HepG2 (cell line): ENCODE measurements around the gene DNAI4. TPM values are rescaled to one million over a fixed set of nuclear protein-coding genes. Genes with fewer than 3 reads are reported as not detected.
A peak's percentile ranks its signal among the peaks of the same experiment; 100 is the strongest.

Source experiments
- CHD2 ChIP-seq: IDR thresholded peaks from 2 replicates; pipeline ENCODE4 v1.6.1; 2011; ENCODE audit warnings: low read depth, low read length, improper control_type of control experiment
- GPN1 ChIP-seq: sonication (generic); formaldehyde crosslinking; IDR thresholded peaks from 2 replicates; pipeline ENCODE4 v1.5.1; 2020; ENCODE audit warnings: missing genetic modification reagents, borderline replicate concordance
- HDAC1 ChIP-seq: sonication (generic); formaldehyde crosslinking; IDR thresholded peaks from 2 replicates; pipeline ENCODE4 v1.5.1; 2020; ENCODE audit warnings: mild to moderate bottlenecking, missing genetic modification reagents
- HHEX ChIP-seq: IDR thresholded peaks from 2 replicates; pipeline ENCODE4 v1.6.1; 2016; ENCODE audit warnings: control low read depth
- HNF4A ChIP-seq: sonication (generic); formaldehyde crosslinking; IDR thresholded peaks from 2 replicates; pipeline ENCODE4 v1.4.0; 2020; ENCODE audit warnings: missing genetic modification reagents
- HOXA7 ChIP-seq: sonication (generic); formaldehyde crosslinking; IDR thresholded peaks from 2 replicates; pipeline ENCODE4 v1.8.1; 2022; ENCODE audit warnings: mild to moderate bottlenecking, missing genetic modification reagents, moderate library complexity
- KAT7 ChIP-seq: IDR thresholded peaks from 2 replicates; pipeline ENCODE4 v1.6.1; 2018; ENCODE audit warnings: borderline replicate concordance, missing compliant biosample characterization
- KDM5A ChIP-seq: fragments of 200-600 bp; sonication (generic); IDR thresholded peaks from 2 replicates; pipeline ENCODE4 v1.7.0; 2018; ENCODE audit warnings: antibody characterized with exemption, mild to moderate bottlenecking, low read length, borderline replicate concordance
- KLF12 ChIP-seq: sonication (generic); formaldehyde crosslinking; IDR thresholded peaks from 2 replicates; pipeline ENCODE4 v1.4.0; 2020; ENCODE audit warnings: missing genetic modification reagents, borderline replicate concordance
- MXI1 ChIP-seq: IDR thresholded peaks from 3 replicates; pipeline ENCODE4 v1.6.1; 2012; ENCODE audit warnings: low read depth, low read length, inconsistent platforms, borderline replicate concordance
- NCOA1 ChIP-seq: sonication (generic); formaldehyde crosslinking; IDR thresholded peaks from 2 replicates; pipeline ENCODE4 v1.9.0; 2021; ENCODE audit warnings: missing genetic modification reagents
- NR2F6 ChIP-seq, 2 experiments: IDR thresholded peaks; 2 replicates each; pipeline ENCODE4 v1.6.1; 2016; ENCODE audit warnings: antibody characterized with exemption in 1 of 2, mild to moderate bottlenecking in 1 of 2
- POLR2A ChIP-seq, 2 experiments: IDR thresholded peaks; 2 replicates each; pipeline ENCODE4 v1.6.1; 2011; ENCODE audit warnings: low read depth in 2 of 2, low read length in 2 of 2, mild to moderate bottlenecking in 1 of 2, moderate library complexity in 1 of 2; ENCODE audit not compliant: insufficient read depth in 1 of 2
- RBFOX2 ChIP-seq: fragments of 200-400 bp; formaldehyde crosslinking; IDR thresholded peaks from 2 replicates; pipeline ENCODE4 v1.6.1; 2017; ENCODE audit warnings: low read depth, mild to moderate bottlenecking, low read length
- RBM39 ChIP-seq: fragments of 200-400 bp; formaldehyde crosslinking; IDR thresholded peaks from one replicate; pipeline ENCODE4 v1.6.1; 2018; ENCODE audit warnings: antibody characterized with exemption, mild to moderate bottlenecking, low read depth, low read length; ENCODE audit not compliant: poor library complexity, severe bottlenecking
- ZBTB1 ChIP-seq: sonication (generic); formaldehyde crosslinking; IDR thresholded peaks from 2 replicates; pipeline ENCODE4 v1.4.0; 2020; ENCODE audit warnings: missing genetic modification reagents, borderline replicate concordance
- ZNF549 ChIP-seq: sonication (generic); formaldehyde crosslinking; IDR thresholded peaks from 2 replicates; pipeline ENCODE4 v1.5.0; 2020; ENCODE audit warnings: missing genetic modification reagents
- ZNF616 ChIP-seq: sonication (generic); formaldehyde crosslinking; IDR thresholded peaks from 2 replicates; pipeline ENCODE4 v1.5.0; 2020; ENCODE audit warnings: low read depth, mild to moderate bottlenecking, missing genetic modification reagents
- ZNF670 ChIP-seq: sonication (generic); formaldehyde crosslinking; IDR thresholded peaks from 2 replicates; pipeline ENCODE4 v1.8.0; 2022; ENCODE audit warnings: mild to moderate bottlenecking, missing genetic modification reagents, borderline replicate concordance
- polyA plus RNA-seq, 8 experiments: library from polyadenylated mRNA; depleted of rRNA in 3 of 8; stranded (reverse) in 7 of 8; unstranded in 1 of 8; fragments of >200 nt; fragmentation: Illumina TruSeq in 4 of 8; extraction: Trizol in 4 of 8; gene quantifications; 2 replicates each; pipeline versions ENCODE4 v1.2.1 to v1.2.3, GENCODE V29; 2011 to 2016; ENCODE audit warnings: low read depth in 4 of 8, missing spikeins in 1 of 8, mixed read lengths in 1 of 8; ENCODE audit not compliant: insufficient read depth in 1 of 8
- total RNA-seq, 5 experiments: library from RNA; depleted of rRNA; stranded (reverse); fragments of >200 nt; fragmentation: Illumina TruSeq; extraction: Trizol; gene quantifications; 2 replicates each; pipeline ENCODE4 v1.2.3, GENCODE V29; 2016; ENCODE audit warnings: low read depth in 1 of 5
- TF ChIP-seq, protein P1 (sequence below): sonication (generic); formaldehyde crosslinking; IDR thresholded peaks from 2 replicates; pipeline ENCODE4 v1.4.0; 2020; ENCODE audit warnings: missing genetic modification reagents
- TF ChIP-seq, protein P2 (sequence below): sonication (generic); formaldehyde crosslinking; IDR thresholded peaks from 2 replicates; pipeline ENCODE4 v1.8.1; 2023; ENCODE audit warnings: missing genetic modification reagents, inconsistent platforms, borderline replicate concordance
- TF ChIP-seq, protein P3 (sequence below): sonication (generic); formaldehyde crosslinking; IDR thresholded peaks from 2 replicates; pipeline ENCODE4 v1.8.0; 2022; ENCODE audit warnings: missing genetic modification reagents, mild to moderate bottlenecking, inconsistent platforms, borderline replicate concordance
- TF ChIP-seq, protein P4 (sequence below): sonication (generic); formaldehyde crosslinking; IDR thresholded peaks from 2 replicates; pipeline ENCODE4 v1.4.0; 2020; ENCODE audit warnings: low read depth, mild to moderate bottlenecking, missing genetic modification reagents

The DNAI4 gene
- total and polyA plus RNA-seq, 2 of the 13 experiments (the other 11 are each of a cell fraction or from before 2014, with no cell fraction given) = 0.04 to 0.08 TPM

DNA sequence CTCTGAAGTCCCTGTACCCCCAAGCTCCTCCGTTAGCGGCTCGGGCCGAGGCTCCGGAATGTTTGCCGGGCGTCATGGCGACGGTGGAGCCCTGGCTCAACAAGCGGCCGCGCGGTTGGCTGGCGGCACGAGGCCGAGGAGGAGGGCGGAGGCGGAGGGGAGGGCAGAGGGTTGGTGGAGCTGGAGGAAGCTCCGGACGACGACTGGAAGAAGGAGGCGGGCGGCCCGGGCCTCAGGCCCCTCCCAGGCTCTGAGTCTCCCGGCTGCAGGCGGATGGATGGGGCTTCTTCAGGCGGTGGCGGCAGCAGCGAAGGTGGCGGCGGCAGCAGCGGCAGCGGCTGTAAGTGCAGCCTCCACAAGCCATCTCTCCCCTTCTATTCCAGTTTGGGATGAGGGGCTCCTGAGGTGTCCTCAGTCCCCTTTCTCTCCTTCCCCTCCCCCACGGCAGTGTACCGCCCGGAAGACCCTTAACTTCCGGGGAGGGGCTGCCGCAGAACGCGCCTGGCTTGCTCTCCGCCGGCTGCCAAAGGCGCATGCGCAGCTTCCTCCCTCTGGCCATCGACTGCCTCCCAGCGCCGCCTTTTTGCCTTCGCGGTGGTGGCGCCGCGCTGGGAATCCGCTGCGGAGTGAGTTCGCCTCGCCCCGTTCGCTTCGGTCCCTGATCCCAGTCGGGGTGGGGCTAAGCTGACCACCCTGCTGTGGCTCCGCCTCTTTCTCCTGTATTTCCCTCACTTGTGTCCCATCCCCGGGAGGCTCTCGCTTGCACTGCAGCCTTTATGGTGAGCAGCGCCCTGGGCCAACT lies at the start of gene DNAI4, which contains the start of gene MIER1 (continued):
- TF ChIP-seq HOXA7 (CRISPR knock-in tag) (no peak), ZNF670 (CRISPR knock-in tag) (no peak), NCOA1 (CRISPR knock-in tag) (0 out of 2 replicates have a peak, but pooled peaks have one; percentile 34), MXI1 (peak; percentile 81; the same call in 2 of the 3 replicates), NR2F6 (IDR thresholded peaks at IDR 0.05) (no peak), NR2F6 (CRISPR knock-in tag; IDR thresholded peaks at IDR 0.05) (peak; percentile 6; the same call in 1 of the 2 replicates), HHEX (no peak), HNF4A (CRISPR knock-in tag) (0 out of 2 replicates have a peak, but pooled peaks have one; percentile 29), KAT7 (no peak; the same call in 1 of the 2 replicates), KDM5A (no peak; the same call in 1 of the 2 replicates), ZNF616 (CRISPR knock-in tag) (no peak), RBFOX2 (peak; percentile 93), GPN1 (no peak), RBM39 (no peak), KLF12 (CRISPR knock-in tag) (peak; percentile 81; the same call in 1 of the 2 replicates), POLR2A (IDR thresholded peaks at IDR 0.05; ENCODE audit: insufficient read depth in 1 of 2, low read depth in 2 of 2, low read length in 2 of 2) (peak; percentile 71 to 75), HDAC1 (CRISPR knock-in tag) (peak; percentile 90), ZBTB1 (CRISPR knock-in tag) (no peak), ZNF549 (CRISPR knock-in tag) (no peak), CHD2 (no peak; the same call in 1 of the 2 replicates)
- TF ChIP-seq, protein P1, sequence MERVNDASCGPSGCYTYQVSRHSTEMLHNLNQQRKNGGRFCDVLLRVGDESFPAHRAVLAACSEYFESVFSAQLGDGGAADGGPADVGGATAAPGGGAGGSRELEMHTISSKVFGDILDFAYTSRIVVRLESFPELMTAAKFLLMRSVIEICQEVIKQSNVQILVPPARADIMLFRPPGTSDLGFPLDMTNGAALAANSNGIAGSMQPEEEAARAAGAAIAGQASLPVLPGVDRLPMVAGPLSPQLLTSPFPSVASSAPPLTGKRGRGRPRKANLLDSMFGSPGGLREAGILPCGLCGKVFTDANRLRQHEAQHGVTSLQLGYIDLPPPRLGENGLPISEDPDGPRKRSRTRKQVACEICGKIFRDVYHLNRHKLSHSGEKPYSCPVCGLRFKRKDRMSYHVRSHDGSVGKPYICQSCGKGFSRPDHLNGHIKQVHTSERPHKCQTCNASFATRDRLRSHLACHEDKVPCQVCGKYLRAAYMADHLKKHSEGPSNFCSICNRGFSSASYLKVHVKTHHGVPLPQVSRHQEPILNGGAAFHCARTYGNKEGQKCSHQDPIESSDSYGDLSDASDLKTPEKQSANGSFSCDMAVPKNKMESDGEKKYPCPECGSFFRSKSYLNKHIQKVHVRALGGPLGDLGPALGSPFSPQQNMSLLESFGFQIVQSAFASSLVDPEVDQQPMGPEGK (CRISPR knock-in tag) = peak; percentile 59
- TF ChIP-seq, protein P2, sequence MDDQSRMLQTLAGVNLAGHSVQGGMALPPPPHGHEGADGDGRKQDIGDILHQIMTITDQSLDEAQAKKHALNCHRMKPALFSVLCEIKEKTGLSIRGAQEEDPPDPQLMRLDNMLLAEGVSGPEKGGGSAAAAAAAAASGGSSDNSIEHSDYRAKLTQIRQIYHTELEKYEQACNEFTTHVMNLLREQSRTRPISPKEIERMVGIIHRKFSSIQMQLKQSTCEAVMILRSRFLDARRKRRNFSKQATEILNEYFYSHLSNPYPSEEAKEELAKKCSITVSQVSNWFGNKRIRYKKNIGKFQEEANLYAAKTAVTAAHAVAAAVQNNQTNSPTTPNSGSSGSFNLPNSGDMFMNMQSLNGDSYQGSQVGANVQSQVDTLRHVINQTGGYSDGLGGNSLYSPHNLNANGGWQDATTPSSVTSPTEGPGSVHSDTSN (CRISPR knock-in tag) = no peak
- TF ChIP-seq, protein P3, sequence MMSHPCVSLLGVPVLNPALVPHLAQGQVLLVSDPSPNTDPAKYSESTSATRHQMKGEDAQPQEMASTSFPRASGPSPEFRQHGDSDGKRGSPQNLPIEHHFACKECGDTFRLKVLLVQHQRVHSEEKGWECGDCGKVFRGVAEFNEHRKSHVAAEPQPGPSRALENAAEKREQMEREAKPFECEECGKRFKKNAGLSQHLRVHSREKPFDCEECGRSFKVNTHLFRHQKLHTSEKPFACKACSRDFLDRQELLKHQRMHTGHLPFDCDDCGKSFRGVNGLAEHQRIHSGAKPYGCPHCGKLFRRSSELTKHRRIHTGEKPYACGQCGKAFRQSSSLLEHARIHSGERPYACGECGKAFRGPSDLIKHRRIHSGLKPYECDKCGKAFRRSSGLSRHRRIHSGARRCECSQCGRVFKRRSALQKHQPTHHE (CRISPR knock-in tag) = peak; percentile 65; the same call in 1 of the 2 replicates
- TF ChIP-seq, protein P4, sequence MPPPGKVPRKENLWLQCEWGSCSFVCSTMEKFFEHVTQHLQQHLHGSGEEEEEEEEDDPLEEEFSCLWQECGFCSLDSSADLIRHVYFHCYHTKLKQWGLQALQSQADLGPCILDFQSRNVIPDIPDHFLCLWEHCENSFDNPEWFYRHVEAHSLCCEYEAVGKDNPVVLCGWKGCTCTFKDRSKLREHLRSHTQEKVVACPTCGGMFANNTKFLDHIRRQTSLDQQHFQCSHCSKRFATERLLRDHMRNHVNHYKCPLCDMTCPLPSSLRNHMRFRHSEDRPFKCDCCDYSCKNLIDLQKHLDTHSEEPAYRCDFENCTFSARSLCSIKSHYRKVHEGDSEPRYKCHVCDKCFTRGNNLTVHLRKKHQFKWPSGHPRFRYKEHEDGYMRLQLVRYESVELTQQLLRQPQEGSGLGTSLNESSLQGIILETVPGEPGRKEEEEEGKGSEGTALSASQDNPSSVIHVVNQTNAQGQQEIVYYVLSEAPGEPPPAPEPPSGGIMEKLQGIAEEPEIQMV (CRISPR knock-in tag) = 0 out of 2 replicates have a peak, but pooled peaks have one; percentile 18
